GM18507 (cell line): ENCODE data around the gene DSCAM.

Experiments
- DNase-seq: peaks from one replicate; pipeline ENCODE4 v3.0.0; 2011; ENCODE audit warnings: low read depth; ENCODE audit not compliant: insufficient read length; ENCODE audit errors: extremely low spot score
- FAIRE-seq: peaks from 2 replicates; lab custom pipeline; 2011; peaks lifted over from hg19 to GRCh38; lab: Jason Lieb, UNC

Gene DSCAM

GRCh38 chr21:40577285-40578043 is 269.5 kb downstream of the DSCAM start:
- no peak for DNase-seq
- no peak for FAIRE-seq

- no peak for DNase-seq
- no peak for FAIRE-seq
Observed at GRCh38 chr21:40575976-40576375, 271.0 kb downstream of the DSCAM start.

- no peak for DNase-seq
- FAIRE-seq, result no peak
Observed at GRCh38 chr21:40569357-40569756, 277.6 kb downstream of the DSCAM start.

- no peak for FAIRE-seq
- no peak for DNase-seq
Observed at GRCh38 chr21:40568807-40569206, 278.2 kb downstream of the DSCAM start.

GRCh38 chr21:40567501-40567900 is 279.5 kb downstream of the DSCAM start:
- no peak for FAIRE-seq
- no peak for DNase-seq

- FAIRE-seq (no peak), DNase-seq (no peak)
Observed at GRCh38 chr21:40566486-40566885, 280.5 kb downstream of the DSCAM start.

- DNase-seq (no peak), FAIRE-seq (no peak)
Observed at GRCh38 chr21:40564318-40564717, 282.6 kb downstream of the DSCAM start.

- DNase-seq (no peak), FAIRE-seq (no peak)
Observed at GRCh38 chr21:40563900-40564299, 283.1 kb downstream of the DSCAM start.

GRCh38 chr21:40562242-40563002 is 284.5 kb downstream of the DSCAM start:
- DNase-seq (no peak), FAIRE-seq (no peak)

GRCh38 chr21:40556442-40556968 is 290.5 kb downstream of the DSCAM start:
- FAIRE-seq, result no peak
- no peak for DNase-seq

GRCh38 chr21:40555021-40555528 is 291.9 kb downstream of the DSCAM start:
- DNase-seq, result no peak
- no peak for FAIRE-seq

GRCh38 chr21:40553781-40554180 is 293.2 kb downstream of the DSCAM start:
- no peak for FAIRE-seq
- DNase-seq, result no peak

GRCh38 chr21:40547906-40548513 is 298.9 kb downstream of the DSCAM start:
- FAIRE-seq (no peak), DNase-seq (no peak)

GRCh38 chr21:40546647-40547046 is 300.3 kb downstream of the DSCAM start:
- FAIRE-seq (no peak), DNase-seq (no peak)

- FAIRE-seq (no peak), DNase-seq (no peak)
Observed at GRCh38 chr21:40540216-40540615, 306.7 kb downstream of the DSCAM start.

GRCh38 chr21:40534886-40535285 is 312.1 kb downstream of the DSCAM start:
- FAIRE-seq, result no peak
- DNase-seq, result no peak

GRCh38 chr21:40531431-40532110 is 315.4 kb downstream of the DSCAM start:
- DNase-seq (no peak), FAIRE-seq (no peak)

GRCh38 chr21:40531016-40531415 is 315.9 kb downstream of the DSCAM start:
- FAIRE-seq (no peak), DNase-seq (no peak)

- no peak for FAIRE-seq
- no peak for DNase-seq
Observed at GRCh38 chr21:40517646-40518045, 329.3 kb downstream of the DSCAM start.

- no peak for FAIRE-seq
- DNase-seq, result no peak
Observed at GRCh38 chr21:40516335-40516734, 330.6 kb downstream of the DSCAM start.
